ENCODE results near the gene SLC35F1.

SLC35F1 gene

DNA sequence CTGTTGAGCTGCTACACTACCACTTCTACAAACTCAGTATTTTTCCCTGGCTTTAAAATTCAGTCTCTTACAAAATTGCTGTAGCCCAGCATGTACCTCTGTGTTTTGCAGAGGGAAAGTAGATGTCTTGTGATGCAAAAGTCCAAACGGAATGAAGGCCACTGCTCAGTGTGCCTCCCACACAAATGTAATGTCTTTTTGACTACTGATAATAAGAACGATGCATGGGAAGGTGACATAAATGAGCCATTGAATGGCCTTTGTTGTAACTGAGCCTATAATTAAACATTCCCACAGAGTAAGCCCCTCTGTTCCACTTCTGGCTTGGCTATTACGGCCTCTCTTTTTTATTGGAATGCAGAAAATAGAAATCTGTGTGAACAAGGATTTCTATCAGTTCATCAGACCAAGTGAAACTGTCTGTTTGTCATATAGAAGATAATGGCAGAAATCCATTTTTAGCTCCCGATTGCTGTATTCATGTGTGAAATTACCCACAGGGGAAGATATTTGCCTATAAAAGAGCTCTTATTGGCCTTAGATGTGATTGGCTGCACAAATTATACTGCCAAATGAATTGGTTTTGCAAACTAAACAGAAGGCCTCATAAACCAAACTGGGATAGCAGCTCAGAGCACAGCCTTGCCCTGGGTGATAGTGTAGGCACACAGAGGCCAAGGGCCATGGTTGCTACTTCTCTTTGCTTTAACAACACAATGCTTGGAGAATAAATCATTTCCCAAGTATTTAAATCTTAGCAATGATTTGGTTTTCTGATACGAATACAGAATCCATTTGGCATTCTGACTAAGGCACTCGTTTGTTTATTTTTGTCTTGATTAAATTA is 399.6 kb downstream of the SLC35F1 start:
- FAIRE-seq (no peak), DNase-seq (ENCODE audit: low spot score) (no peak)

- FAIRE-seq (no peak), DNase-seq (ENCODE audit: low spot score) (no peak)
Measured at GRCh38 chr6:118307581-118307980, 400.5 kb downstream of the SLC35F1 start.

DNA sequence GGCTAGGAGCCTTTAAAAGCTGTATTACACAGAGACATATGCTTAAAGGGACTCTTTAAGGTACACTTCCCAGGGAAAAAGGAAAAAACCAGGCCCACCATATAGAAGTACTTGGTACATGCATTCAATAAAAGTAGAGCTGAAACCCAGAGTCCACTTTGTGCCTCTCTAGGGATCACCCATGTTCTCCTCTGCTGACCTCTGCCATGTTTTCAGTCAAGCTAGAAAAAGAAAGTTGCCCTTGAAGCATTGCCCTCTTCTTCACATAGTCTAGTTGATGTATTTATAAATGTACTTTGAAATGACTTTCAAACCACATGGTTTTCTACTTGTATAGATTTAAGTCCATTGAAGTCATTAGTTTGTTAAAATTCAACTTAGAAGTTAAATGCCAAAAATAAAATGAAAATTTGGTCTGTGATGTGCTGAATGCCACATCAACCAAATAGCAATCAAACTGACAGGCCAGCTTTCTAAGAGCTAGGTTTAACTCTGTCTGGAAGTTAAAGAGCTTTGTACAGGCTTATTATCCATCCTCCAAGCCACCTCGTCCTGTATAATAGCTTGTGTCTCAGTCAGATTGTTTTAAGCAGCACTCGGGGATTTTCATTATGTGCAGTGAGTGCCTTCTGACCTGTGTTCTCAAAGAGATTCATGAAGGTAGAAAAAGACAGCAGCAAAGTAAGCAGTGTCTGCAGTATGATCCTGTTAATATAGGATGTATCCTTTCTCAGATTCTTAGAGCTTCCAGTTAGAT is 402.5 kb downstream of the SLC35F1 start:
- FAIRE-seq (no peak), DNase-seq (ENCODE audit: low spot score) (no peak)

- FAIRE-seq (no peak), DNase-seq (ENCODE audit: low spot score) (no peak)
Measured at GRCh38 chr6:118313208-118313607, 406.1 kb downstream of the SLC35F1 start.

- no peak for DNase-seq (ENCODE audit: low spot score)
- FAIRE-seq, result no peak
Measured at GRCh38 chr6:118313762-118314161, 406.7 kb downstream of the SLC35F1 start.

GRCh38 chr6:118316796-118317384 is 409.8 kb downstream of the SLC35F1 start:
- FAIRE-seq (no peak), DNase-seq (ENCODE audit: low spot score) (no peak)

- FAIRE-seq, result no peak
- no peak for DNase-seq (ENCODE audit: low spot score)
Measured at GRCh38 chr6:118317581-118318563, 410.8 kb downstream of the SLC35F1 start.

DNA sequence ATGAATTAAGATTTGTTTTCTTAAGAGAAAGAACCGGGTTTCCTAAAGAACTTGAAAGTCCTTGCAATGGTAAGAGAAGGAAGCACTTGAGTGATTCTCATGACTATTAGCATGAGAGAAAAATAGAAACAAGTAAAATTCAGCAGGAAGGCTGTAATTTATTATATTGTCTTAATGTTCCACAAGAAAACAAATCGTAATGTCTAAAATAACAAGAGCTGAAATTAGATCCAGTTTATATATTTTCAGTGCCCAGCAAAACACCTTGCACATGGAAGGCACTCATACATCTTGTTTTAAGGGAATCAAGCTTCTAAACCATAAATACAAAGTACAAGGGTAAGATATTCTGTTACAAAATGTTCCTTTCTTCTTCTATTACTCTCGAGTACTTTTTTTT is 411.6 kb downstream of the SLC35F1 start:
- no peak for FAIRE-seq
- no peak for DNase-seq (ENCODE audit: low spot score)

DNA sequence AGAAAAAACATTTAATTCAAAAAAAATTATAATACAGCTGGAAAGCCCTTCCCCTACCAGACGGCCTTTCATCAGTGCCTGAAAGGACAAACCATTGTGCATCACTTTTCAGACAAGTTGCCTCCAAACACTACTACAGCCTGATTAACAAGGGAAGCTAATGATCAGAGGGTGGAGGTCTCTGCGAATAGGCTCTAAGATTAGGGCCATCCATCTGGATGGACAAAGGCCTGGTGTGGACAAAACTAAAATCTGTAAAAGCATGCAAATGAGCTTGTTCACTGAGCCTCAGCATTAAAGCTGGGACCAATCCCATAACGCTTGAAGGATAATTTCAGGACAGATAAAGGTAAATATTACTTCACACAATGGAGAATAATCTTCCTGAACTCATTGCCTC is 412.4 kb downstream of the SLC35F1 start:
- FAIRE-seq (no peak), DNase-seq (ENCODE audit: low spot score) (no peak)

- FAIRE-seq, result no peak
Measured at GRCh38 chr6:118319894-118320649, 413.0 kb downstream of the SLC35F1 start.

GRCh38 chr6:118320652-118321051 is 413.6 kb downstream of the SLC35F1 start:
- no peak for DNase-seq (ENCODE audit: low spot score)
- FAIRE-seq, result no peak

More at GRCh38 chr6:118319894-118320649, 413.0 kb downstream of the SLC35F1 start:
- no peak for DNase-seq (ENCODE audit: low spot score)

GRCh38 chr6:118324116-118324515 is 417.1 kb downstream of the SLC35F1 start:
- no peak for FAIRE-seq

DNA sequence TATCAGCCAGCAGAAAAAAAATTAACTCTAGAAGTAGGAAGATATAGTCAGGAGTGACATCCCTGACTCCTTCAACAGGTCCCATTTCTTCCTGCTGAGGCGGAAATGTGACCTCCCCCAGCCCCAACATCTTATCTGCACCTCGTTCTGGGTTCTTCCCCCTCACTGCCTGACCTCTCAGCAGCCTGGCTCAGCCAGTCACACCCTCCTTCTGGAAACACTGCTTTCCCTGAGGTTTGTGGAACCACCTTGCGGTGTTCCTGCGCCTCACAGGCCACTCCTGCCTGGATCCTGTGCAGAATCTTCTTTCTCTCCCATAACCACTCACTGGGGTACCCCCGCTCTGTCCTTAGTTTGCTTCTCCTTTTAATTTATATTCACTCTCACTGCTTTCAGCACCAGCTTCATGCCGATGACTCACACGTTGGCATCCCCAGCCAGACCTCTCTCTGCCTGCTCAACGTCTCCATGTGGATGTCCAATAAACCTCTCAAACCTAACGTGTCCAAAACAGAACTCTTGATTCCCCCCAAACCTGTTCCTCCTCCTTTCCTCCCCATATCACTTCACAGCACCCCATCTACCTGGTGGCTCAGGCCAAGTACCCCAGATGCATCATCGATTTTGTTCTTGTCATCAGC is 418.3 kb downstream of the SLC35F1 start:
- no peak for FAIRE-seq

More at GRCh38 chr6:118324116-118324515, 417.1 kb downstream of the SLC35F1 start:
- DNase-seq (ENCODE audit: low spot score), result no peak

GRCh38 chr6:118326712-118327111 is 419.6 kb downstream of the SLC35F1 start:
- FAIRE-seq, result no peak

More for the DNA sequence above, 418.3 kb downstream of the SLC35F1 start:
- DNase-seq (ENCODE audit: low spot score), result peak; percentile 23

DNA sequence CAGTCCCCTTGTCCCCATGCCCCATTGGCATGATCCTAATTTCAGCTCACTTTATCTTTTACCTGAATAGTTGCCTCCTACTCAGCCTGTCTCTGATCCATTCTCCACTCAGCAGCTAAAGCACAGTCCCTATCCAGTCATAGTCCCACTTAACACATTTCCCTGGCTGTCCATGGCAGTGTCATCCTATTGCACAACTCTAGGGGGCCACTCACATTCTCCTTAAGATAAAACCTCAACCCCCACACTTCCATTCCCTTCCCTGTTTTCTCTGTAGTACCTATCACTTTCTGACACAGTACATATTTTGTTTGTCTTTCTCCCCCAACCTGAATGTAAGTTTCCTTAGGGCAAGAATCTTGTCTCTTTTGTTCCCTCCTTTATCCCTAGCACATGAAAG is 420.2 kb downstream of the SLC35F1 start:
- DNase-seq (ENCODE audit: low spot score) (no peak), FAIRE-seq (no peak)

More at GRCh38 chr6:118326712-118327111, 419.6 kb downstream of the SLC35F1 start:
- DNase-seq (ENCODE audit: low spot score), result no peak

DNA sequence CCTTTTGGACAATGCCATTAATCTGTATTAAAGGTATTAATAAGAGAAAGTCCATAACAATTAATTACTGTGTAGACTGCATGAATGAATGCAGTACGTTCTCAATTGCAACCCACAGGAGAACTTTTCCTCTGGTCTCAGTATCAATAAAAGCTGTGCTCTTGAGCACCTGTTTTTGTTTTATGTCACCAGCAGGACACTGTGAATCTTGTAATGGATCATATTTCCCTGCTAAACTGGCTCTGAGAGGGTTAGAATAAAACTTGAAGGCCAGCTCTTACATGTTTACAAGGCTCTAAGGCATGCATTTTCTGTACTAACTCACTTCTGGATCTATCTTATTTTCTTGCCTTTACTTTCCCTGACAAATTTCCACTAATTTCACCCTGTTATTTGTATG is 426.7 kb downstream of the SLC35F1 start:
- no peak for DNase-seq (ENCODE audit: low spot score)
- FAIRE-seq, result no peak

DNA sequence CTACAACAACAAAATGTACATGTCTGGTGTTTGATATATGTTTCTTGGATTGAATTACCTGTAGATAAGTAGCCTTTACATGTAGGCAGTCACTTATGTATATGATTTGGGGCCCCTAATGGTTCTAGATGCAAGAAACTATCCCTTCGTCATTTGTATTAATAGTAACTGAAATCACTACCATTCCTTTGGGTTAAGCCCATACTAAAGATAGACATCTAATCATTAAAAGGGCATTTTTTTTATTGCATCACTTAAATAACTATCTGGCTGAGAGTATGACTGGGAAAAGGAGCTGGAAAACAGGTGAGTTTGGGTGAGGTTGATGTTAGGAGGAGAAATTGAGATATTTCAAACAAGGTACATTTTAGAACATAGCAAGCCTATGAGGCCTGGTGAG is 427.6 kb downstream of the SLC35F1 start:
- FAIRE-seq, result no peak
- DNase-seq (ENCODE audit: low spot score), result no peak

DNA sequence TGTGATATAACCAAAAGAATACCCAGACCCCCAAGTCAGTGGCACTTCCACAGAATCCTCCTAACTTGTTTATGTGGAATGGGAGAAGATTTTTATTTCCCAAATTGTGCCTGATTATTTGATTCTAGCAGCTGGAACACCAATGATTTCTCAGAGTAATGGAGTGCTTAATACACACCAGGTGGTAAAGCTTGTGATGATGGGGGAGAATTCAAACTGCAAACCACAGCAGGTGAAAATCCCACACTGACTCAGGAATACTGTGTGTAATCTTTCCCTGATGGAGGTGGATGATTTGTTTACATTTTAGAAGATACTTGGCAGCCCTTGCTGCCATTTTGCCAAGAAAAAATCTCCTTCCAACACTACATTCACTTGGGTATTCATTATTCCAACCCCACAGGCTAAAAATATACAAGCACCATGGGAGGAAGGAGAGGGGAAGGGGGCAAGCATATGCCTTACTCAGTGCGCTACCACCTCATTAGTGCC is 428.3 kb downstream of the SLC35F1 start:
- DNase-seq (ENCODE audit: low spot score) (no peak), FAIRE-seq (no peak)

GRCh38 chr6:118344014-118344670 is 437.1 kb downstream of the SLC35F1 start:
- FAIRE-seq, result no peak

More at GRCh38 chr6:118344014-118344670, 437.1 kb downstream of the SLC35F1 start:
- DNase-seq (ENCODE audit: low spot score), result no peak
